Adrenal gland (tissue), 12 donors: ENCODE data around the gene KRT80. TPM values are rescaled to one million over a fixed set of nuclear protein-coding genes. Genes with fewer than 3 reads are reported as not detected.

Source experiments
- DNase-seq, 7 donors: peaks; one replicate each; pipeline ENCODE4 v3.0.0-alpha.2; 2019 to 2020
- H3K27ac ChIP-seq, 5 donors: fragments of 200-600 bp; sonication (generic) in 4 of 5; 1 replicate in 3 of 5; 2 replicates in 2 of 5; pipeline versions ENCODE4 v1.5.1 to v1.8.0; 2016 to 2020; ENCODE audit warnings: mild to moderate bottlenecking in 1 of 5
- H3K27me3 ChIP-seq: fragments of 200-600 bp; 2 replicates; pipeline ENCODE4 v1.8.0; 2021
- H3K36me3 ChIP-seq, 2 donors: fragments of 200-600 bp; replicated peaks in 1 of 2; 1 replicate in 1 of 2; 2 replicates in 1 of 2; pipeline versions ENCODE4 v1.5.1 to v1.8.0; 2018 to 2022
- H3K4me1 ChIP-seq, 2 donors: fragments of 200-600 bp; replicated peaks in 1 of 2; 1 replicate in 1 of 2; 2 replicates in 1 of 2; pipeline versions ENCODE4 v1.5.1 to v1.8.0; 2018 to 2021
- H3K4me3 ChIP-seq, 4 donors: fragments of 200-600 bp; sonication (generic) in 3 of 4; one replicate each; pipeline ENCODE4 v1.5.1; 2016 to 2018
- H3K9me3 ChIP-seq, 3 donors: fragments of 200-600 bp; sonication (generic) in 1 of 3; replicated peaks in 1 of 3; 1 replicate in 2 of 3; 2 replicates in 1 of 3; pipeline versions ENCODE4 v1.5.1 to v1.8.0; 2016 to 2021
- CTCF ChIP-seq, 6 experiments: fragments of 450-650 bp in 4 of 6; fragments of 200-600 bp in 2 of 6; sonication (generic) in 1 of 6; IDR thresholded peaks; 1 replicate in 5 of 6; 2 replicates in 1 of 6; pipeline versions ENCODE4 v1.5.1 to v1.8.0; 2016 to 2021; ENCODE audit warnings: antibody characterized with exemption in 6 of 6, mild to moderate bottlenecking in 2 of 6, moderate library complexity in 1 of 6
- POLR2A ChIP-seq, 2 donors: fragments of 450-650 bp; IDR thresholded peaks; one replicate each; pipeline ENCODE4 v1.6.1; 2017; ENCODE audit warnings: antibody characterized with exemption in 2 of 2, mild to moderate bottlenecking in 2 of 2, moderate library complexity in 1 of 2
- WGBS, 4 donors: extraction: QIAGEN DNeasy Blood & Tissue Kit in 2 of 4; methylation state at CpG; one replicate each; pipeline versions ENCODE4 v1.1.5 to v1.1.7; 2013 to 2017; 5-methylcytosine and 5-hydroxymethylcytosine counted together
- intact Hi-C, 2 donors: fragments of 100-400 bp; cut with DNase I; formaldehyde crosslinking; loops; one replicate each; pipeline versions ENCODE4 v1.14.1 to v1.15.0; 2022 to 2023
- polyA plus RNA-seq, 3 donors: library from polyadenylated mRNA; stranded (reverse); fragments of 200-250 nt in 2 of 3; fragments of 350-450 nt in 1 of 3; fragmentation: Illumina TruSeq in 1 of 3; extraction: RNeasy Lipid Tissue Mini Kit (QIAGEN cat#74804) in 1 of 3; gene quantifications; one replicate each; pipeline ENCODE4 v1.2.3, GENCODE V29; 2013 to 2014
- total RNA-seq, 9 donors: library from RNA; depleted of rRNA in 4 of 9; stranded (reverse); fragments of >200 nt in 4 of 9; fragments of 120-200 nt in 1 of 9; fragmentation: NEBNext Ultra II Directional in 1 of 9; extraction: Animal tissue kit (Norgen Biotek cat#: 25700) in 1 of 9; gene quantifications; one replicate each; pipeline versions ENCODE4 v1.1.0 to v1.2.4, GENCODE V29; 2013 to 2023
- donor health status: healthy with polysubstance abuse.
- donor health status: Bipolar disorder and iron deficiency.
- donor health status: DM: yes; HTN: yes; CAD: no.
- donor health status: DM: no; HTN: no; CAD: no.
- donor health status: DM: no; HTN: no; CAD: no.
- donor health status: DM: yes; HTN: yes; CAD: no.

Gene KRT80
- total and polyA plus RNA-seq, 12 donors = 0.95 to 14.6 (median 3.8) TPM

GRCh38 chr12:52220477-52220876, 28.7 kb upstream of the KRT80 start:
- Histone ChIP-seq H3K4me1 (peaks cover 0 to 10% of the 10 kb centered on the region in 2 donors), H3K27ac (no peak overlapping the region), H3K4me3 (no peak overlapping the region), H3K27me3 (no peaks in the 10 kb centered on the region), H3K36me3 (no peaks in the 10 kb centered on the region), H3K9me3 (no peaks in the 10 kb centered on the region)
- 88 to 90% (median 90%) methylated on average over 3 of the region's 3 CpGs for WGBS, 4 donors
- DNase-seq = no peak
- intact Hi-C loops = no loop called here
- no peak for TF ChIP-seq CTCF (IDR thresholded peaks at IDR 0.05)
- no peak for TF ChIP-seq POLR2A (IDR thresholded peaks at IDR 0.05)

- H3K27me3 ChIP-seq = no peaks in the 10 kb centered on the region
- H3K27ac ChIP-seq = no peak overlapping the region
- H3K4me3 ChIP-seq = no peak overlapping the region
- peaks cover 0 to 10% of the 10 kb centered on the region in 2 donors for H3K4me1 ChIP-seq
- H3K9me3 ChIP-seq = no peaks in the 10 kb centered on the region
- DNase-seq = no peak
- 82 to 92% (median 87%) methylated on average over 4 of the region's 4 CpGs for WGBS, 4 donors
- intact Hi-C loops = loop anchor here in 1 of 2 donors (5.0 to 10.0 kb wide), 2 partner anchors 59 to 107 kb away; partner anchors contain the start of gene KRT83
- no peak for TF ChIP-seq POLR2A (IDR thresholded peaks at IDR 0.05)
- H3K36me3 ChIP-seq = no peaks in the 10 kb centered on the region
Measured at GRCh38 chr12:52218001-52218400, 26.2 kb upstream of the KRT80 start.

- H3K4me1 ChIP-seq = peaks cover 0 to 10% of the 10 kb centered on the region in 2 donors
- no peak overlapping the region for H3K4me3 ChIP-seq
- intact Hi-C loops = loop anchor here in 1 of 2 donors (5.0 to 10.0 kb wide), 2 partner anchors 60 to 108 kb away; partner anchors contain the start of gene KRT83
- H3K9me3 ChIP-seq = no peaks in the 10 kb centered on the region
- 19 to 24% (median 20%) methylated on average over 5 of the region's 5 CpGs for WGBS, 4 donors
- no peak overlapping the region for H3K27ac ChIP-seq
- no peak for TF ChIP-seq POLR2A (IDR thresholded peaks at IDR 0.05)
- TF ChIP-seq CTCF (IDR thresholded peaks at IDR 0.05) = no peak
- H3K27me3 ChIP-seq = no peaks in the 10 kb centered on the region
- peak in 5 of 7 donors; percentile 25 to 73 (median 55) for DNase-seq
- no peaks in the 10 kb centered on the region for H3K36me3 ChIP-seq
Measured at GRCh38 chr12:52217223-52217622, 25.4 kb upstream of the KRT80 start.

- DNase-seq = peak in 1 of 7 donors; percentile 31
- no peaks in the 10 kb centered on the region for H3K36me3 ChIP-seq
- H3K27ac ChIP-seq = no peak overlapping the region
- WGBS, 4 donors = 7 to 35% (median 18%) methylated on average over 1 of the region's 1 CpG
- peaks cover 0 to 10% of the 10 kb centered on the region in 2 donors for H3K4me1 ChIP-seq
- no peaks in the 10 kb centered on the region for H3K27me3 ChIP-seq
- no peak overlapping the region for H3K4me3 ChIP-seq
- TF ChIP-seq CTCF (IDR thresholded peaks at IDR 0.05) = no peak
- TF ChIP-seq POLR2A (IDR thresholded peaks at IDR 0.05) = no peak
- no peaks in the 10 kb centered on the region for H3K9me3 ChIP-seq
- intact Hi-C loops = loop anchor here in 1 of 2 donors (5.0 to 10.0 kb wide), 2 partner anchors 60 to 108 kb away; partner anchors contain the start of gene KRT83
Measured at GRCh38 chr12:52216807-52217206, 25.0 kb upstream of the KRT80 start.

GRCh38 chr12:52216100-52216499, 24.3 kb upstream of the KRT80 start:
- DNase-seq = no peak
- H3K36me3 ChIP-seq = no peaks in the 10 kb centered on the region
- no peaks in the 10 kb centered on the region for H3K27me3 ChIP-seq
- intact Hi-C loops = loop anchor here in 1 of 2 donors (5.0 to 10.0 kb wide), 2 partner anchors 61 to 109 kb away; partner anchors contain the start of gene KRT83
- 83 to 92% (median 91%) methylated on average over 4 of the region's 4 CpGs for WGBS, 4 donors
- H3K9me3 ChIP-seq = no peaks in the 10 kb centered on the region
- H3K4me1 ChIP-seq = peaks cover 0 to 10% of the 10 kb centered on the region in 2 donors
- no peak overlapping the region for H3K4me3 ChIP-seq
- no peak overlapping the region for H3K27ac ChIP-seq
- TF ChIP-seq POLR2A (IDR thresholded peaks at IDR 0.05) (no peak), CTCF (IDR thresholded peaks at IDR 0.05) (no peak)
